ENCODE results near the gene KDSR.

GRCh38 chr18:63316612-63317555 is 50.1 kb downstream of the KDSR start:
- no peak for TF ChIP-seq GATA2 (IDR thresholded peaks at IDR 0.05; ENCODE audit: low read depth, low read length)
- no peak for TF ChIP-seq GATA3 (IDR thresholded peaks at IDR 0.05; ENCODE audit: low read depth, low read length)
